OCI-M2 (cell line): ENCODE data around the gene TMEM38B.
"Not testable (repeated sequence)": the region's sequence is repeated elsewhere in the genome, so short reads cannot be mapped to it uniquely, and the experiment has no call there.

Experiments used
- DNase-seq: peaks from one replicate; lab custom pipeline; 2025; ENCODE audit not compliant: unreplicated experiment; lab: John Stamatoyannopoulos, UW

Gene TMEM38B

DNA sequence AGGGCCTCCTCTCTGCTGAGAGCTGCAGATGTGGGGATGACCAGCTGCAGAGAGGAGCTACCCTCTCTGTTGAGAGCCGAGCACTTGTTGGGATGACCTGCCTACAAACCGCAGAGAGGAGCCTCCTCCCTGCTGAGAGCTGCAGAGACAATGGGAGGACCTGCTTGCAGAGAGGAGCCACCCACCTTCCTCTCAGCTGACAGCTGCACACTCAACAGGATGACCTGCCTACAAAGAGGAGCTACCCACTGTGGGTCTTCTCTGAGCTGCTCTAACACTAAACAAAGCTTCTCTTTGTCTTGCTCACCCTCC lies 19.6 kb downstream of the TMEM38B start:
- no peak for DNase-seq

GRCh38 chr9:105716146-105716545 lies 21.8 kb downstream of the TMEM38B start:
- DNase-seq, result no peak

DNA sequence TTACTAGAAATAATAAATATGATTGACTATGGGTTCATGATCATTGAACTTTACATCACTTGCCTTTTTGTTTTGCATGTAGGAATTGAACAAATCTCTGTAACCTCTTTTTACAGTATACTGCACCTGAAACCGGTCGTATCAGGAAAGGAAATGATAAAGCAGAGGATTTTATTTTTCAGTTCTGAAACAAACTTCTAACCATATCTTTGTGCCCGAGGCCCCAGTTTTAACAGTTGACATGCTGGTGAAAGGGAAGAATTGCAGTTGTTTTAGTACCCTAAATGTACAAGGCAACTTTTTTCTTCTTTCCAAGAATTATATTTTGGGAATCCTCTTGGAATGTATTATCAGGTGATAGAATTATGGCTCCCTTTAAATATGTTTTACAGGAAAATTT lies 27.8 kb downstream of the TMEM38B start:
- no peak for DNase-seq

- no peak for DNase-seq
These were observed 31.0 kb downstream of the TMEM38B start for GRCh38 chr9:105725370-105725769.

- not testable (repeated sequence) for DNase-seq
These were observed 33.9 kb downstream of the TMEM38B start for GRCh38 chr9:105728230-105728629.

DNA sequence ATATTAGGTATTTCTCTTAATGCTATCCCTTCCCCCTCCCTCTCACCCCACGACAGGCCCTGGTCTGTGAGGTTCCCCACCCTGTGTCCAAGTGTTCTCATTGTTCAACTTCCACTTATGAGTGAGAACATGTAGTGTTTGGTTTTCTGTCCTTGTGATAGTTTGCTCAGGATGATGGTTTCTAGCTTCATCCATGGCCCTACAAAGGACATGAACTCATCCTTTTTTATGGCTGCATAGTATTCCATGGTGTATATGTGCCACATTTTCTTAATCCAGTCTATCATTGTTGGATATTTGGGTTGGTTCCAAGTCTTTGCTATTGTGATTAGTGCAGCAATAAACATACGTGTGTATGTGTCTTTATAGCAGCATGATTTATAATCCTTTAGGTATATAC lies 37.1 kb downstream of the TMEM38B start:
- DNase-seq, result not testable (repeated sequence)

GRCh38 chr9:105735366-105735765 lies 41.0 kb downstream of the TMEM38B start:
- DNase-seq, result no peak

DNA sequence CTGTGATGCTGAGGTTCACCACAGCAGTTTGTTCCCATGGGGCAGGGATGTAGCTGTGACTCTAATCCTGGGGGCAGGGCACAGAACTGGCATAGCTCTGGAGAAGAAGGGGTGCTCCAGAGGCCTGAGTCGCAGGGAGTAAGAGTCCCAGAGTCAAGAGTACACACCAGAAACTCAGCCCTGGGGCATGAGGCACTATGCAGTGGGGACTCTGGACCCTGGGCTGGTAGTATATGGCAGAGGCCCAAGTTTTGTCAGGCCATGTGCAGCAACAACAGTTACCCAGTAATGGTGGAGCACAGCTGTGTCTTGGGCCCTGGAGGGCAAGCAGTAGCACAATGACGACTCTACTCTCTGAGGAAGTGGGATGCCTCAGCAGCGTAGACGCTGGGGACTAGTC lies 42.9 kb downstream of the TMEM38B start:
- no peak for DNase-seq

DNA sequence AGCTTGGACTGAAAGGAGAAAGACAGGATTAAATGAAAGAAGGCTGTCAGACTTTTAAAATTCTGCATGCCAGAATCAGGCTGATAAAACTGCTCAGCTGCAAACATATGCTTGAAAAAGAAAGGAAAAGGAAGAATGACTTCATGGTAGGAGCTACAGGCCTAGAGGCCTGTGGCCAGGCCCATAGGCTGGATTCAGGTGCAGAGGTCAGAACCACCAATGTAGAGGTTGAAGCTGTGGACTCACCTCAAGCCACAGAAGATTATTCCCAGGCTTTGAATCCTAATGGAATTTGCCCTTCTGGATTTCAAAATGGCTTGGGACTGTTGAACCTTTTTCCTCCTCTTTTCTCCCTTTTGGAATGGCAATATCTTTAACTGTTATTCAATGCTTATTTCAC lies 47.7 kb downstream of the TMEM38B start:
- DNase-seq, result no peak

DNA sequence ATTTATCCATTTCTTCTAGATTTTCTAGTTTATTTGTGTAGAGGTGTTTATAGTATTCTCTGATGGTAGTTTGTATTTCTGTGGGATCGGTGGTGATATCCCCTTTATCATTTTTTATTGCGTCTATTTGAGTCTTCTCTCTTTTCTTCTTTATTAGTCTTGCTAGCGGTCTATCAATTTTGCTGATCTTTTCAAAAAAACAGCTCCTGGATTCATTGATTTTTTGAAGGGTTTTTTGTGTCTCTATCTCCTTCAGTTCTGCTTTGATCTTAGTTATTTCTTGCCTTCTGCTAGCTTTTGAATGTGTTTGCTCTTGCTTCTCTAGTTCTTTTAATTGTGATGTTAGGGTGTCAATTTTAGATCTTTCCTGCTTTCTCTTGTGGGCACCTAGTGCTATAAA lies 53.0 kb downstream of the TMEM38B start:
- DNase-seq, result not testable (repeated sequence)

- no peak for DNase-seq
These were observed 57.4 kb downstream of the TMEM38B start for GRCh38 chr9:105751761-105752160.

GRCh38 chr9:105757496-105758251 lies 63.3 kb downstream of the TMEM38B start:
- DNase-seq, result no peak

DNA sequence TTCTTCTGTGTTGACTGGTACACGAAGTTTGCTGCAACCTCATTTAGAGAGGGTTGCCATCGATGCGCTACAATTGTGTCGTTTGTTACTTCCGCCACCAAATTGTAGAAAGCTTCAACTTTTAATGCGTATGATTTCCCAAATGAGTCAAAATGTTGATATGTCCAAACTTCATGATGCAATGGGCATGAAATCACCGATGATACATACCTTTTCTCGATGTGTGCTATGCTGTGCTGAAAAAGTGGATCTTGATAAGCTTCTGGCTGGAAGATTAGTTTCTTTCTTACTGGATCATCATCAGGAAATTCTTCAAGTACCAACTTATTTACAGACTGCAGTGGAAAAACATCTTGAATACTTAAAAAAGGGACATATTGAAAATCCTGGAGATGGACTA lies 65.7 kb downstream of the TMEM38B start:
- DNase-seq, result no peak

DNA sequence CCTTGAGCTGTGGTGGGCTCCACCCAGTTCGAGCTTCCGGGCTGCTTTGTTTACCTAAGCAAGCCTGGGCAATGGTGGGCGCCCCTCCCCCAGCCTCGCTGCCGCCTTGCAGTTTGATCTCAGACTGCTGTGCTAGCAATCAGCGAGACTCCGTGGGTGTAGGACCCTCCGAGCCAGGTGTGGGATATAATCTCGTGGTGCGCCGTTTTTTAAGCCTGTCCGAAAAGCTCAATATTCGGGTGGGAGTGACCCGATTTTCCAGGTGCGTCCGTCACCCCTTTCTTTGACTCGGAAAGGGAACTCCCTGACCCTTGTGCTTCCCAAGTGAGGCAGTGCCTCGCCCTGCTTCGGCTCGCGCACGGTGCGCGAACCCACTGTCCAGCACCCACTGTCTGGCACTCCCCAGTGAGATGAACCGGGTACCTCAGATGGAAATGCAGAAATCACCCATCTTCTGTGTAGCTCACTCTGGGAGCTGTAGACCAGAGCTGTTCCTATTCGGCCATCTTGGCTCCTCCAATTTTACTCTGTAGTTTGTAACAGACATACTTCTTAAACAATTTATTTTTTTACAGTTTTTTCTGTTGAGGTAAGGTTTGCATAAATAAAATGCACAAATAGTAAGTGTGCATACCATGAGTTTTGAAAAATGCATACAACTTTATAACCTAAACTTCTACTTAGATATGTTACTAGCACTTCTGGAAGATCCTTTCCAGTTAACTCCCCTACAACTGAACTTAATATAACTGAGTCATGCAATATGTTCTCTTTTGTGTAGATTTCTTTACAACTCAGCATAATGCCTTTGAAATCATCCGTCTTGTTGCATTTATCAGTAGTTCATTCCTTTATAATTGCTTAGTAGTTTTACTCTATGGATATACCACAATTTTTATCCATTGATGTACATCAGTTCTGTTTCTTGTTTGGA lies 88.5 kb downstream of the TMEM38B start:
- not testable (repeated sequence) for DNase-seq

DNA sequence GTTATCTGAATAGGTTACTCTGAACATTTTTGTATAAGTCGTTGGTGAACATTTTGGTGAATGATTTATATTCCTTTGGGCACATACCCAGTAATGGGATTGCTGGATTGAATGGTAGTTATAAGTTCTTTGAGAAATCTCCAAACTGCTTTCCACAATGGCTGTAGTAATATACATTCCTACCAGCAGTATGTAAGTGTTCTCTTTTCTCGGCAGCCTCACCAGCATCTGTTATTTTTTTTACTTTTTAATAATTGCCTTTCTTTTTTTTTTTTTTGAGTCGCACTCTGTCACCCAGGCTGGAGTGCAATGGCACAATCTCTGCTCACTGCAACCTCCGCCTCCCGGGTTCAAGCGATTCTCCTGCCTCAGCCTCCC lies 89.1 kb downstream of the TMEM38B start:
- DNase-seq, result not testable (repeated sequence)

- DNase-seq, result not testable (repeated sequence)
These were observed 92.5 kb downstream of the TMEM38B start for GRCh38 chr9:105786796-105787195.

- no peak for DNase-seq
These were observed 121.9 kb downstream of the TMEM38B start for GRCh38 chr9:105816202-105816744.

DNA sequence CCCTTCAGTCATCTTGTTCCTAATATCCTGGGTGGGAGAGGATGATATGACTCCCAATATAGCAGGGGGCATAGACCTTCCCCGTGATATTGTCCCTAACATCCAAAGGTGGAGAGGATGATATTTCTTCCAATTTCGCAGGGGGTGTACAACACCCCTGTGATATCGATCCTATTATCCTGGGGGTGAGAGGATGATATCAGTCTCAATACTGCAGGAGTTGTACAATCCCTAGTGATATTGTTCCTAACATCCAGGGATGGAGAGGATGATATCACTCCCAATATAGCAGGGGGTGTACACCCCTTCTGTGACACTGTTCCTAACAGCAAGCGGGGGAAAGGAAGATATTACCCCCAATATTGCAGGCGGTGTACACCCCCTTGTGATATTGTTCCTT lies 122.6 kb downstream of the TMEM38B start:
- no peak for DNase-seq

DNA sequence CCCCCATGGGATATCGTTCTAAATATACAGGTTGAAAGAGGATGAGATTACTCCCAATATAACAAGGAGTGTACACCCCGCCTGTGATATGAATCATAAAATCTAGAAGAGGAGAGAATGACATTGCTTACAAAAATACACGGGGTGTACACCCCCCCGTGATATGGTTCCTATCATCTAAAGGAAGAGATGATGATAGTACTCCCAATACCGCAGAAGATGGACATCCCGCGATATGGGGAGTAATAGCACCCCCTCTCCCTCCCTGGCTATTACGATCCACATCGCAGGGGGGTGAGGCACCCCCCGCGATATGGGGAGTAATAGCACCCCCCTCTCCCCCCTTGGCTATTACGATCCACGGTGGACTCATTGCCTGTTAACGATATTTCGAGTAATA lies 124.6 kb downstream of the TMEM38B start:
- no peak for DNase-seq

DNA sequence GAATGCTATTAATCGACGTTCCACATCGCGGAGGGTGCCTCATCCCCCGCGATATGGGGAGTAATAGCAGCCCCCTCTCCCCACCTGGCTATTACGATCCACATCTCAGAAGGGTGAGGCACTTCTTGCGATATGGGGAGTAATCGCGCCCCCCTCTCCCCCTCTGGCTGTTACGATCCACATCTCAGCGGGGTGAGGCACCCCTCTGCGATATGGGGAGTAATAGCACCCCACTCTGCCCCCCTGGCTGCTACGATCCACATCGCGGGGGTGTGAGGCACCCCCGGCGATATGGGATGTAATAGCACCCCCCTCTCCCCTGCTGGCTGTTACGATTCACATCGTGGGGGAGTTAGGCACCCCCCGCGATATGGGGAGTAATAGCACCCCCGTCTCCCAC lies 128.5 kb downstream of the TMEM38B start:
- no peak for DNase-seq
